ENCODE results near the gene IFT22. TPM values are rescaled to one million over a fixed set of nuclear protein-coding genes. Genes with fewer than 3 reads are reported as not detected.
"Not testable (repeated sequence)": the region's sequence is repeated elsewhere in the genome, so short reads cannot be mapped to it uniquely, and the experiment has no call there.

IFT22 gene
- total RNA-seq, 1 donor = 25.5 TPM

GRCh38 chr7:101363196-101363733 is 41.7 kb upstream of the IFT22 start:
- peak overlapping the region; percentile 38 for H3K4me3 ChIP-seq (ENCODE audit: low read depth, low read length)
- no peak for DNase-seq (ENCODE audit: low read depth)
- no peak for TF ChIP-seq CTCF (IDR thresholded peaks at IDR 0.05; ENCODE audit: insufficient read depth, low read depth, low read length)

GRCh38 chr7:101362334-101363195 is 41.0 kb upstream of the IFT22 start, which contains the start of gene COL26A1:
TSS of gene COL26A1 (plus strand) at chr7:101362875. CDS start at chr7:101363033, 158 bp downstream.
- DNase-seq (ENCODE audit: low read depth) = peak; percentile 7
- no peak for TF ChIP-seq CTCF (IDR thresholded peaks at IDR 0.05; ENCODE audit: insufficient read depth, low read depth, low read length)
- H3K4me3 ChIP-seq (ENCODE audit: low read depth, low read length) = peak within 1 kb of the TSS; percentile 38

GRCh38 chr7:101357433-101357832 is 35.8 kb upstream of the IFT22 start:
- no peak for DNase-seq (ENCODE audit: low read depth)
- TF ChIP-seq CTCF (IDR thresholded peaks at IDR 0.05; ENCODE audit: insufficient read depth, low read depth, low read length) = no peak
- H3K4me3 ChIP-seq (ENCODE audit: low read depth, low read length) = no peak overlapping the region

GRCh38 chr7:101352920-101353308 is 31.3 kb upstream of the IFT22 start:
- H3K4me3 ChIP-seq (ENCODE audit: low read depth, low read length) = no peak overlapping the region
- TF ChIP-seq CTCF (IDR thresholded peaks at IDR 0.05; ENCODE audit: insufficient read depth, low read depth, low read length) = no peak
- no peak for DNase-seq (ENCODE audit: low read depth)

- not testable (repeated sequence) for DNase-seq (ENCODE audit: low read depth); H3K4me3 ChIP-seq (ENCODE audit: low read depth, low read length)
Measured at GRCh38 chr7:101349300-101349699, 27.7 kb upstream of the IFT22 start.

GRCh38 chr7:101348456-101349067 is 26.9 kb upstream of the IFT22 start:
- not testable (repeated sequence) for DNase-seq (ENCODE audit: low read depth); H3K4me3 ChIP-seq (ENCODE audit: low read depth, low read length)

- no peak for DNase-seq (ENCODE audit: low read depth)
- H3K4me3 ChIP-seq (ENCODE audit: low read depth, low read length) = no peak overlapping the region
- TF ChIP-seq CTCF (IDR thresholded peaks at IDR 0.05; ENCODE audit: insufficient read depth, low read depth, low read length) = no peak
Measured at GRCh38 chr7:101347477-101347876, 25.9 kb upstream of the IFT22 start.
